IMR-90 (cell line): ENCODE results near the gene TJP1. TPM values are rescaled to one million over a fixed set of nuclear protein-coding genes. Genes with fewer than 3 reads are reported as not detected.

Experiments
- ATAC-seq: fragments of 200-7000 bp; cut with Tn5 transposase; 2 replicates; pipeline ENCODE4 v1.9.1; 2020; ENCODE audit warnings: low read depth, mild to moderate bottlenecking, moderate library complexity
- BruUV-seq: library from RNA; stranded (reverse); fragments of 400-500 nt; replicated peaks from 2 replicates; lab custom pipeline; 2021; lab: Mats Ljungman, UMichigan
- CTCF ChIA-PET: fragments of 300-600 bp; formaldehyde crosslinking; extraction: SDS; loops from one replicate; lab custom pipeline; 2021; ENCODE audit warnings: antibody characterized with exemption; lab: Yijun Ruan, JAX
- POLR2A ChIA-PET: fragments of 300-600 bp; sonication (Branson Sonifier 250); formaldehyde crosslinking; loops from one replicate; lab custom pipeline; 2022; ENCODE audit warnings: antibody characterized with exemption; ENCODE audit not compliant: unreplicated experiment; lab: Charles Lee
- DNase-seq: peaks from one replicate; pipeline ENCODE4 v3.0.0; 2013
- H2AFZ ChIP-seq: replicated peaks from 2 replicates; pipeline ENCODE3; 2013; ENCODE audit warnings: low read length, mild to moderate bottlenecking; ENCODE audit not compliant: poor library complexity
- H2AK5ac ChIP-seq: 2 replicates; pipeline ENCODE4 v1.6.1; 2013; ENCODE audit warnings: low read depth, low read length, inconsistent platforms
- H2AK9ac ChIP-seq: replicated peaks from 2 replicates; pipeline ENCODE3; 2013; ENCODE audit warnings: mild to moderate bottlenecking, low read depth, low read length, moderate library complexity; ENCODE audit not compliant: poor library complexity
- H2BK120ac ChIP-seq: 2 replicates; pipeline ENCODE4 v1.6.1; 2013; ENCODE audit warnings: low read depth, low read length, inconsistent platforms
- H2BK15ac ChIP-seq: 3 replicates; pipeline ENCODE4 v1.6.1; 2013; ENCODE audit warnings: low read depth, low read length, inconsistent platforms
- H2BK20ac ChIP-seq: 2 replicates; pipeline ENCODE4 v1.6.1; 2013; ENCODE audit warnings: low read depth, mild to moderate bottlenecking, inconsistent platforms, low read length, moderate library complexity
- H2BK5ac ChIP-seq: 2 replicates; pipeline ENCODE4 v1.6.1; 2013; ENCODE audit warnings: mild to moderate bottlenecking, low read depth, low read length, inconsistent platforms; ENCODE audit not compliant: poor library complexity, severe bottlenecking
- H3K14ac ChIP-seq: replicated peaks from 2 replicates; pipeline ENCODE4 v1.6.1; 2013; ENCODE audit warnings: low read depth, low read length, inconsistent platforms
- H3K18ac ChIP-seq: 2 replicates; pipeline ENCODE4 v1.6.1; 2013; ENCODE audit warnings: low read depth, low read length, control low read depth
- H3K23ac ChIP-seq: 2 replicates; pipeline ENCODE4 v1.6.1; 2013; ENCODE audit warnings: low read depth, low read length, inconsistent platforms
- H3K27ac ChIP-seq: 2 replicates; pipeline ENCODE4 v1.5.1; 2013; ENCODE audit warnings: mild to moderate bottlenecking, control low read depth, low read length; ENCODE audit not compliant: insufficient read depth
- H3K27me3 ChIP-seq: 2 replicates; pipeline ENCODE4 v1.6.1; 2013; ENCODE audit warnings: low read length; ENCODE audit not compliant: control insufficient read depth, insufficient read depth
- H3K36me3 ChIP-seq: 2 replicates; pipeline ENCODE4 v1.6.1; 2013; ENCODE audit warnings: low read length, mixed read lengths; ENCODE audit not compliant: control insufficient read depth, insufficient read depth
- H3K4ac ChIP-seq: 2 replicates; pipeline ENCODE4 v1.6.1; 2013; ENCODE audit warnings: low read depth, low read length, inconsistent platforms
- H3K4me1 ChIP-seq: 2 replicates; pipeline ENCODE4 v1.6.1; 2013; ENCODE audit warnings: low read length, mixed read lengths; ENCODE audit not compliant: control insufficient read depth, insufficient read depth
- H3K4me2 ChIP-seq: 2 replicates; pipeline ENCODE4 v1.6.1; 2013; ENCODE audit warnings: low read depth, mild to moderate bottlenecking, control low read depth, low read length, moderate library complexity
- H3K4me3 ChIP-seq: 2 replicates; pipeline ENCODE4 v1.5.1; 2013; ENCODE audit warnings: low read depth, mild to moderate bottlenecking, control low read depth, low read length, moderate library complexity; ENCODE audit not compliant: insufficient read depth
- H3K56ac ChIP-seq: 2 replicates; pipeline ENCODE4 v1.6.1; 2013; ENCODE audit warnings: low read length, inconsistent platforms; ENCODE audit not compliant: insufficient read depth; ENCODE audit errors: extremely low read depth
- H3K79me1 ChIP-seq, 2 experiments: 2 replicates each; pipeline ENCODE4 v1.6.1; 2013; ENCODE audit warnings: low read length in 2 of 2, inconsistent platforms in 1 of 2, low read depth in 1 of 2
- H3K9ac ChIP-seq: 2 replicates; pipeline ENCODE4 v1.6.1; 2013; ENCODE audit warnings: low read depth, low read length, control low read depth
- H3K9me1 ChIP-seq: 2 replicates; pipeline ENCODE4 v1.6.1; 2013; ENCODE audit warnings: low read length, inconsistent platforms; ENCODE audit not compliant: insufficient read depth
- H3K9me3 ChIP-seq: 2 replicates; pipeline ENCODE4 v1.6.1; 2013; ENCODE audit warnings: low read length; ENCODE audit not compliant: control insufficient read depth, insufficient read depth
- H4K20me1 ChIP-seq: 2 replicates; pipeline ENCODE4 v1.6.1; 2013; ENCODE audit warnings: low read length, inconsistent platforms; ENCODE audit not compliant: insufficient read depth
- H4K5ac ChIP-seq: 2 replicates; pipeline ENCODE4 v1.6.1; 2013; ENCODE audit warnings: mild to moderate bottlenecking, low read depth, low read length, control low read depth
- H4K8ac ChIP-seq, 2 experiments: 2 replicates each; pipeline ENCODE4 v1.6.1; 2013; ENCODE audit warnings: low read depth in 2 of 2, low read length in 2 of 2, control low read depth in 1 of 2, inconsistent platforms in 1 of 2
- H4K91ac ChIP-seq: 2 replicates; pipeline ENCODE4 v1.6.1; 2013; ENCODE audit warnings: low read depth, low read length, inconsistent platforms; ENCODE audit not compliant: insufficient read depth
- BHLHE40 ChIP-seq: fragments of 150-350 bp; IDR thresholded peaks from 2 replicates; pipeline ENCODE4 v1.6.1; 2016; ENCODE audit warnings: mild to moderate bottlenecking, low read depth, low read length
- CEBPB ChIP-seq: IDR thresholded peaks from 2 replicates; pipeline ENCODE4 v1.6.1; 2012; ENCODE audit warnings: low read depth, low read length, improper control_type of control experiment
- CHD1 ChIP-seq: IDR thresholded peaks from 2 replicates; pipeline ENCODE4 v1.6.1; 2012; ENCODE audit warnings: low read depth, low read length, improper control_type of control experiment
- CTCF ChIP-seq: conservative IDR thresholded peaks from 2 replicates; pipeline ENCODE4 v1.5.1; 2012; ENCODE audit warnings: mild to moderate bottlenecking, low read depth, low read length, improper control_type of control experiment
- ELK1 ChIP-seq: fragments of 150-350 bp; IDR thresholded peaks from 2 replicates; pipeline ENCODE4 v1.6.1; 2016; ENCODE audit warnings: low read depth, mild to moderate bottlenecking, low read length, moderate library complexity, borderline replicate concordance
- FOS ChIP-seq: fragments of 150-350 bp; IDR thresholded peaks from 2 replicates; pipeline ENCODE4 v1.6.1; 2016; ENCODE audit warnings: low read depth, low read length
- MAFK ChIP-seq: IDR thresholded peaks from 2 replicates; pipeline ENCODE4 v1.6.1; 2012; ENCODE audit warnings: low read depth, low read length, improper control_type of control experiment
- MAZ ChIP-seq: IDR thresholded peaks from 2 replicates; pipeline ENCODE4 v1.6.1; 2012; ENCODE audit warnings: low read depth, mild to moderate bottlenecking, low read length, improper control_type of control experiment, moderate library complexity, borderline replicate concordance
- MXI1 ChIP-seq: IDR thresholded peaks from 2 replicates; pipeline ENCODE4 v1.6.1; 2012; ENCODE audit warnings: low read depth, mild to moderate bottlenecking, low read length, moderate library complexity, borderline replicate concordance
- NFE2L2 ChIP-seq: fragments of 150-350 bp; IDR thresholded peaks from 2 replicates; pipeline ENCODE4 v1.6.1; 2016; ENCODE audit warnings: low read depth, mild to moderate bottlenecking, low read length
- POLR2A ChIP-seq: IDR thresholded peaks from 2 replicates; pipeline ENCODE4 v1.6.1; 2012; ENCODE audit warnings: mild to moderate bottlenecking, low read depth, low read length
- RAD21 ChIP-seq: IDR thresholded peaks from 2 replicates; pipeline ENCODE4 v1.6.1; 2012; ENCODE audit warnings: low read length, improper control_type of control experiment
- RCOR1 ChIP-seq: IDR thresholded peaks from 2 replicates; pipeline ENCODE4 v1.6.1; 2012; ENCODE audit warnings: mild to moderate bottlenecking, low read length, improper control_type of control experiment; ENCODE audit not compliant: insufficient replicate concordance
- RFX5 ChIP-seq: IDR thresholded peaks from 2 replicates; pipeline ENCODE4 v1.8.0; 2012; ENCODE audit warnings: low read depth, mild to moderate bottlenecking, low read length, moderate library complexity
- SMC3 ChIP-seq: fragments of 150-350 bp; IDR thresholded peaks from 2 replicates; pipeline ENCODE4 v1.6.1; 2016; ENCODE audit warnings: low read depth, mild to moderate bottlenecking, antibody characterized with exemption, low read length, moderate library complexity
- USF2 ChIP-seq: fragments of 150-350 bp; IDR thresholded peaks from 2 replicates; pipeline ENCODE4 v1.6.1; 2017; ENCODE audit warnings: mild to moderate bottlenecking, antibody characterized with exemption, low read length, low read depth
- WGBS, 2 experiments: methylation state at CpG; one replicate each; pipeline versions ENCODE4 v1.1.5 to v1.1.7; 2013; ENCODE audit warnings: missing lambda C conversion rate in 2 of 2; ENCODE audit not compliant: insufficient read length in 1 of 2; ENCODE audit errors: extremely low coverage in 2 of 2; 5-methylcytosine and 5-hydroxymethylcytosine counted together
- dilution Hi-C: fragments of 300-500 bp; cut with HindIII; formaldehyde crosslinking; loops from one replicate; pipeline ENCODE4 v1.14.3; 2018; ENCODE audit warnings: low sequenced_read_pairs; ENCODE audit not compliant: unreplicated experiment
- in situ Hi-C: fragments of 300-500 bp; cut with MboI; formaldehyde crosslinking; loops from 3 replicates; pipeline ENCODE4 v1.14.3; 2019; ENCODE audit warnings: low sequenced_read_pairs, inconsistent platforms, mixed read lengths
- intact Hi-C: fragments of 100-400 bp; cut with micrococcal nuclease; formaldehyde crosslinking; loops from 2 replicates; pipeline ENCODE4 v1.10.0; 2022
- polyA plus RNA-seq, 3 experiments: library from polyadenylated mRNA; depleted of rRNA; stranded (reverse); fragments of >200 nt; gene quantifications; 2 replicates each; pipeline ENCODE4 v1.2.3, GENCODE V29; 2012; ENCODE audit warnings: low replicate concordance in 1 of 3
- total RNA-seq: library from RNA; depleted of rRNA; stranded (reverse); fragments of >200 nt; gene quantifications from 2 replicates; pipeline ENCODE4 v1.2.3, GENCODE V29; 2012

TJP1 gene
- total and polyA plus RNA-seq, 2 of the 4 experiments (the other 2 are of a cell fraction): 42.2 to 43.4 TPM

GRCh38 chr15:29859293-29859692 lies 37.0 kb upstream of the TJP1 start:
- H3K9me1 ChIP-seq: peaks cover 5% of the 10 kb centered on the region; the same call in 1 of the 2 replicates
- no peak overlapping the region; the same call in 1 of the 2 replicates for H2BK120ac ChIP-seq
- no peak overlapping the region for H3K4me3 ChIP-seq
- no CpG with 5 or more reads among the region's 4 CpGs for WGBS, 2 experiments
- H4K20me1 ChIP-seq: no peaks in the 10 kb centered on the region
- ChIA-PET POLR2A (no interaction called here), CTCF (no interaction called here)
- no peaks in the 10 kb centered on the region for H3K36me3 ChIP-seq
- no peak overlapping the region for H3K9ac ChIP-seq
- intact Hi-C loops: no loop called here
- H2AK5ac ChIP-seq: 0 out of 2 replicates have a peak overlapping the region, but pooled peaks have one; percentile 47
- no peak for TF ChIP-seq FOS
- no peak for TF ChIP-seq BHLHE40
- no peak for TF ChIP-seq USF2
- TF ChIP-seq MXI1: no peak
- no peak for TF ChIP-seq CEBPB
- no peak for TF ChIP-seq MAZ
- no peak for TF ChIP-seq RFX5
- TF ChIP-seq MAFK: no peak
- no peak for TF ChIP-seq NFE2L2
- no peak for TF ChIP-seq CHD1
- TF ChIP-seq RCOR1: no peak
- no peak for TF ChIP-seq CTCF
- TF ChIP-seq POLR2A: no peak
- TF ChIP-seq SMC3: no peak
- TF ChIP-seq RAD21: no peak
- no peak for TF ChIP-seq ELK1
- H4K91ac ChIP-seq: no peak overlapping the region
- H3K9me3 ChIP-seq: no peaks in the 10 kb centered on the region
- H3K4me1 ChIP-seq: peaks cover 10% of the 10 kb centered on the region
- no peak for DNase-seq
- peak overlapping the region; percentile 26; the same call in 1 of the 2 replicates for H3K18ac ChIP-seq
- H4K5ac ChIP-seq: peak overlapping the region; percentile 68; the same call in 1 of the 2 replicates
- no TSS peak for BruUV-seq
- dilution Hi-C loops: no loop called here
- no peak for ATAC-seq
- H4K8ac ChIP-seq: peak overlapping the region in 1 of 2 experiments; percentile 72; a peak in 2 of 4 replicates
- 0 out of 3 replicates have a peak overlapping the region, but pooled peaks have one; percentile 81 for H2BK15ac ChIP-seq
- no peak overlapping the region for H2AK9ac ChIP-seq
- H3K23ac ChIP-seq: no peak overlapping the region
- no peak overlapping the region for H3K4me2 ChIP-seq
- peak overlapping the region; percentile 56 for H2BK5ac ChIP-seq
- H2BK20ac ChIP-seq: peak overlapping the region; percentile 8
- H3K27me3 ChIP-seq: no peaks in the 10 kb centered on the region
- H3K27ac ChIP-seq: no peak overlapping the region
- H3K14ac ChIP-seq: peak overlapping the region; percentile 50; the same call in 1 of the 2 replicates
- H3K4ac ChIP-seq: no peak overlapping the region; the same call in 1 of the 2 replicates
- no peak overlapping the region for H3K56ac ChIP-seq
- in situ Hi-C loops: no loop called here
- H3K79me1 ChIP-seq: no peaks in the 10 kb centered on the region
- peak overlapping the region; percentile 19 for H2AFZ ChIP-seq
